ENCODE measurements around the gene METTL1.
A peak's percentile ranks its signal among the peaks of the same experiment; 100 is the strongest.

Gene METTL1

DNA sequence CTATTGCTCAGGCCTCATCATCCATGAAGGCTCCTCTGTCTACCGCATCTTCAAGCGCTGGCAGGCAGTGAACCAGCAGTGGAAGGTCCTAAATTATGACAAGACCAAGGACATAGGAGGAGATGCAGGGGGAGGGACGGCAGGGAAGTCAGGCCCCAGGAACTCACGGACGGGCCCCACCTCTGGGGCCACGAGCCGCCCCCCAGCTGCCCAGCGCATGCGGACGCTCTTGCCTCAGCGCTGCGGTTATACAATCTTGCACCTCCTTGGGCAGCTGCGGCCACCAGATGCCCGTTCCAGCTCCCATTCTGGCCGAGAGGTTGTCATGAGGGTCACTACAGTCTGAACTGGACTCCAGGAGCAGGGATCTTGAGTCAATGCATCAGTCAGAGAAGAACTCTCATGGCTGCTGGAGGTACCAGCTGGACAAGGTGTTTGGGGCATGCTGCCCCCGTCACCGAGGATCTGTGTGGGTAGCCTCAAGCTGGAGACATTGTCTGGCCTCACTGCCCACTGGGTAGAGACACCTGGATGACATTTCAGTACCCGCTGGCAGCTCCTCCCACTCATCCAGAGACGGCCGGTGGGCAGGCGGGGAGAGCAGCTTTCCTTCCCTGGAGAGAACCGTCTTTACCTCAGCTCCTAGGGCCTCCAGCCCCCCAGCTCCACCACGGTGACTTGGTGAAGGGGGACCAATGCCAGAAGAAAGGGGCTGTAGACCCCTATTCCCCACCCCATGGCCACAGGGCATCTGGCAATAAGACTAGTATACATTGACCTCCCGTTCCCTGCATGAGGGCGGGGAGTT, 13.1 kb downstream of the METTL1 start:
- DNase-seq: no peak
- intact Hi-C loops (cut with DNase I): no loop called here

DNA sequence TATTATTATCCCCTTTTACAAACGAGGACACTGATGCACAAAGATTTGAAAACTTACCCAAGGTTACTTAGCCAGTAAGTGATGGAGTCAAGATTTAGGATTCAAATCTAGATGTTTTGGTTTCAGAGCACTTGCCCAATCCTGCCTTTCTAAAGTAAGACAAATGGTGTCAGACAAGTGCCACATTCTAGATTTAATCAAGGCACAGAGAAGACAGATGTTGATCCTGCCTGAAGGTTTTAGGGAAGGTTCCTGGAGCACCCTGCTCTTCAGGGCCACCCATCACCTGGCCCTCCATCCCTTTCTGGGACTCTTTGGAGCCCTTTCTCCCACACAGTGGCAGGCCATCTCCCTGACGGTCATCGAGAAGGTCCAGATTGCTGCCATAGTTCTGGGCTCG, 14.1 kb downstream of the METTL1 start:
- intact Hi-C loops (cut with DNase I): no loop called here
- no peak for DNase-seq

DNA sequence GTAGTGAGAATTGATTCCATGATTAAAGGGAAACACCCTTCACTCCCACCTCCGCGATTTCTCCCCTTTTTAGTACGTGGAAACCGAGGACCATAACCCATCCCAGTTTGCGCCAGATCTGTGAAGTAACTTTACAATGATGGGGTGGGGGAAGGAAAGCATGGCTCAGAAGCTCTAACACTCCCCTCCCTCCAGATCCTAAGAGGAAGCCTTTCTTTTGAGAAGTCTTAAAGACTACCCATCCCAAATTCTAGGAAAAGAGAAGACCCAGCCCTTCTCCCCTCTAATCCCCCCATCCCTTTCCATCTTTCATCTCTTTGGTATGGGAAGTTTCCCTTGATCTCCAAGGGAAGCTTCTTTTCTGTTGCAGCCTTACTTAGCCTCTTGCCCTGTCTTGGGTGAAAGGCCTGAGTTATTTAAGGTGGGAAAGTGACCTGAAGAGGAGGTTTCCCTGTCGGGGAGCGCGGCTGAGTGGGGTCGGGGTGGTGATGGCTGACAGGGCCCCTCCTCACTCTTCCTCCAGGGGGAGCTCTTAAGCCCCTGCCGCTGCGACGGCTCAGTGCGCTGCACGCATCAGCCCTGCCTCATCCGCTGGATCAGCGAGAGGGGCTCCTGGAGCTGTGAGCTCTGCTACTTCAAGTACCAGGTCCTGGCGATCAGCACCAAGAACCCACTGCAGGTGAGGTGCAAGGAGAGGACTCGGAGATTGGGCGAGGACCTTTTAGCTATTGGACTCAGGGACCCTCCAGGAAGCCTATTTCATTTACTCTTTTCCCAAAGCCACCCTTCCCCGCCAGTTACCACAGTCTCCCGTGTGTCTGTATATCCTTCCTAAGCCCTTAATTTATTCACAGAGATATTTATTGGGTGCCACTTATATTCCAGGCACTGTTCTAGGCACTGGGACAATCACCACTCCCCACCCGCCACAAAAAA, 15.2 kb downstream of the METTL1 start:
- DNase-seq: peak in 5 of 42 donors; percentile 28 to 60 (median 50)

DNA sequence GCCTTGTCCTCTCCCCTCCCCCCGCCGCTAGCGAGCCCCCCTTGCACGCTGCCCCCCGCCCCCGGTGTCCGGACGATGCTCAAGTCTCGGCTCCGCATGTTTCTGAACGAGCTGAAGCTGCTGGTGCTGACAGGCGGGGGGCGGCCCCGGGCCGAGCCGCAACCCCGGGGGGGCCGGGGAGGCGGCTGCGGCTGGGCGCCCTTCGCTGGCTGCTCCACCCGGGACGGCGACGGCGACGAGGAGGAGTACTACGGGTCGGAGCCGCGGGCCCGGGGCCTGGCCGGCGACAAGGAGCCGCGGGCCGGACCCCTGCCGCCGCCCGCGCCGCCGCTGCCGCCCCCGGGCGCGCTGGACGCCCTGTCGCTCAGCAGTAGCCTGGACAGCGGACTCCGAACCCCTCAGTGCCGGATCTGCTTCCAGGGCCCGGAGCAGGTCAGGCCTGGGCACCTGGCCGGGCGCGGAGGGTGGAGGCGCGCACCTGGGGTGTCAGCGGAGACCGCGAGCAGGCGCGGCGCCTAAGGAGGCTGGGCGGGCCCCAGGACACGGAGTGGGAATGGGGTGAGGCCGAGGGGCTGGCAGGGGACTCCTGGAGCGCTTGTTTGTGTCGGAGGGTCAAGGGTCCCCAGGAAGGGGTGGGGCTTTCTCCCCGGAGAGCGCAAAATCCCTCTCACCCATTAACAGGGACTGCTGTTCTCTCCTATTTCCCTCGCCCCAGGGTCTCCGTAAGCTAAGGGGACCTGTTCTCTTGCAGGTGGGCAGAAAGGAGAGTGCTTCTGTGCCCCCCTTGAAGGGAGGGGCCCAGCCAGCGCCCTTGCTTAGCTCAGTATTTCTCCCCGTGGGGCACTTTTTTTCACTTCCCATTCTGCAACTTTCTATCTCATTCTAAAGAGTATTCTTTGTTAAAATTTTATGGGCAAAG, 16.2 kb downstream of the METTL1 start:
- DNase-seq: peak in 15 of 42 donors; percentile 11 to 58 (median 38)
- intact Hi-C loops (cut with DNase I): no loop called here

More for the DNA sequence above, 15.2 kb downstream of the METTL1 start:
- intact Hi-C loops (cut with DNase I): no loop called here

DNA sequence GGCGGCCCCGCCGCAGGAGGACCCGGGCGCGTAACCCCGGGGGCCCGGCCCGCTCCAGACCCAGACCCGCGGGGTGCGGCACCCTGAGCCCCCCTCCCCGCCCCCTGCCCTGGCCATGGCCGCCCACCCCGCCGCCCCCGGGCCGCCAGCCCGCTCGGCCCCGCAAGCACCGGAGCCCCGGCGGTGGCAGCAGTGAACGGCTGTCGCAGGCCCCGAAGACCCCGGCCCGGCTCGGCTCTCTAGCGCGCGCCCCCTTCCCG, 16.8 kb downstream of the METTL1 start:
- DNase-seq: no peak

DNA sequence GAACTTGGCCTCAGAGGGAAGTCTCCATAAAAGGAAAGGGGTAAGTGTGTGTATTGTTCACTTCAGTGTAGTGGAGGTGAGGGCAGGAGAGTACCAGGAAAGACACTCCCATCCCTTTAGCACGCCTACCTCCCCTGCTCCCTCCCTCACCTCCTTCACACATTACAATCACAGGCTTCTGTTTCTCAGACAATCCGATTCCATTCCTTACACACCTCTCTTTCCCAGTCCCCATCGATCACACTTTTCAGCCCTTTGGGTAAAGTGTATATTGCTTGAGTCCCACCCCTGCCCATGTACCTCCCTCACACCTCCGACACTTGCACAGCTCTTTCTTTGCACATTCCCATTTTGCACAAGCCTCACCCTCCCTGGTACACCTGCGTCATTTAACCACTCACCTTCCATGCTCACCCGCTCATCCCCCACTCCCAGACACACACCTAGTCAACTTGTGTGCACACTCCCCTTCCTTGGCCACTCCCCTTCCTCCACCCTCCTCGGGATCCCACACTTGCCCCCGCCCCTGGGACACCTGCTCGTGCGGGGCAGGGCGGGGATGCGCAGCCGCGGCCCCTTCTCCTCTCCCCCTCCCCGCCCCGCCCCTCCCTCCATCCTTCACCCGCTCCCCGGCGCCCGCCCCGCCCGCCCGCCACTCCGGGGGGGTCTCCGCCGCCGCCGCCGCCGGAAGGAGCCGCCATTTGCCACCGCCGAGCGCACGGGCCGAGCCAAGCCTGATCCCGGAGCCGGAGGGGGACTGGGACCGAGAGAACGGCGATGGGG, 17.3 kb downstream of the METTL1 start, which contains the start of gene MARCHF9:
Gene MARCHF9 (plus strand): TSS at position 693 of the 783 bp plus-strand sequence. CDS start 426 bp downstream, outside the sequence.
- intact Hi-C loops (cut with DNase I): no loop called here
- DNase-seq: peak; percentile 39 to 91 (median 75)

More for the DNA sequence above, 16.8 kb downstream of the METTL1 start:
- intact Hi-C loops (cut with DNase I): no loop called here

DNA sequence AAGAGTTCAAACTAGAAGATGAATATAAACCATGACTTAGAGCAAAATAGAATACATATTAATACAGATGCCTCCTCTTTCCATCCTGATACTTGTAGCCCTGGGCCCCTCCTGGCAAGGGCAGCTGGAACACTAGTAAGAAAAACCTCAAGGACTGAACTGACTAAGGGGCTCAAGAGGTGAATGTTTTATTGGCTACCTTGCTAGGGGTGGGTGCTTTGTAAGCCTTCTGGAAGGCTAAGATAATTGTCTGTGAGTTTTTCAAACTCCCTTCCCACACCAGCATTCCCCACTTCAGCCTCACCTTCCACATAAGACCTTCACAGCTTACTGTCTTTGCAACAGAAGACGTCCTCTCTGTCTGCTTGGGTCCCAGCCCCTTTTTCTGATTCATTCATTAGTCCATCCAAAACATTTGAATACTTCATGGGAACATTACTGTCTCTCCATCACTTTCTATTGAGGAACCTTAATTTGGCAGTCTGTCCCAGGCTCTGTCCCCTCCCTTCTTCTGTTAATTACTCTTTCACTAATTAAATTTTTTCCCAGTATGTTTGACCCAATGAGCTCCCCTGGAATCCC, 18.1 kb downstream of the METTL1 start:
- intact Hi-C loops (cut with DNase I): no loop called here
- no peak for DNase-seq

DNA sequence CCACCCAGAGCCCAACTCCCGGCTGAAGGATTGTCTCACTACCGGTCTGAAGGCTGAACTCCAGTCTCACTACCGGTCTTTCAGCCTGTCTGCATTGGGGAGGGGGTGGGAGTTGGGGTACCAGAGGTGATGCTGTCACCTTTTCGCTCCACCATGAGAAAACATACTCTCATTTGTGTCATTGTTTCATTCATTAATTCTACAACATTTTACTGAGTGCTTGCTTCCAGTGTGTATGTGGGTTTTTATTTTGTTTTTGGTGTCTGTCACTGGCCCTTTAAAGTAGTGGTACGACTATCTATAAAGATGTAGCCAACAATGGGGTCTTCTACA, 19.3 kb downstream of the METTL1 start:
- no peak for DNase-seq
- intact Hi-C loops (cut with DNase I): no loop called here

DNA sequence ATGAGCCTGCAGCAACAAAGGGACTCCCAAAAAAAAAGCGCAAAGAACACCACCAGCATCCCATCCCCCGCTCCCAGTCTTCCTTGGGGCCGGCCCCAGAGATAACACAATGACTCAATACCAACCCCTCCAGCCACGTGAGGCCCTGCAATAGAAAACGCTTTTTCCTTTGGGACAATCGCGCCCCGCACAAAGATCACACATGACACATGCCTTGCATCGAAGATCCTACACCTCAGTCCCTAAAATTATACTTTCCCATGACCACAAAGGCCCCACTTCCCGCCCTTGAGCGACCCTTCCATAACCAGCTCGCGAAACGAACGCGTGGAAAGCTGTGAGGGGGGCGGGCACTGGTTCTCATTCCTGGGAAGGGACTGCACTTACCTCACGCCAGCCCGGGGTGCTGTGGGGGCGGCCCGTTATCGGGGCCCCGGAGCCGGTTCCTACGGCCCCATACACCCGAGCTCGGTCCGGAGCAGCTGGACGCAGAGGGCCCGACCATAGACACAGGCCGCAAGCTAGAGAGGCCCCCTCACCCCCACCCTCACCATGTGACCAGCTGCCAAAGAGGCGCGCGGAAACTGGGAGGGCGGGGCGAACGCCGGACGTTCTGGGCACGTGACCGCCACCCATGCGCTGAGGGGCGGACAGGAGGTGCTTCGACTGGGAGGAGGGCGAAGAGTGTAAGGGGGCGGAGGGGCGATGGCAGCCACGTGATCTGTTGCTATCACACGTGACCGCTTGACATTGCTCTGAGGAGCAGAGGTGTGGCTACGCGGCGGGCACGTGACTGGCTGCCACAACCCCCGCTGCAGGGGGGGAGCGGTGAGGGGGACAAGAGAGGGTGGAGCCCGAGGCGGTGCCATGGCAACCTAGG, 19.9 kb downstream of the METTL1 start, which contains the start of gene CDK4:
Gene CDK4 (minus strand): TSS at position 523 of the 880 bp plus-strand sequence. CDS start 593 bp downstream, outside the sequence.
- DNase-seq: peak; percentile 99 to 100 (median 100)
- intact Hi-C loops (cut with DNase I): no loop called here

DNA sequence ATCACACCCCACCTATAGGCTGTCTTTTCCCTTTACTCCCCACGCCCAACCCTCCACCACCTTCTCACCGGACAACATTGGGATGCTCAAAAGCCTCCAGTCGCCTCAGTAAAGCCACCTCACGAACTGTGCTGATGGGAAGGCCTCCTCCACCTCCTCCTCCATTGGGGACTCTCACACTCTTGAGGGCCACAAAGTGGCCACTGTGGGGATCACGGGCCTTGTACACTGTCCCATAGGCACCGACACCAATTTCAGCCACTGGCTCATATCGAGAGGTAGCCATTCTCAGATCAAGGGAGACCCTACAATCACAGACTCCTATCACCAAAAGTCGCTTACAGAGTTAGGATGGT, 20.5 kb downstream of the METTL1 start:
- intact Hi-C loops (cut with DNase I): no loop called here
- no peak for DNase-seq

DNA sequence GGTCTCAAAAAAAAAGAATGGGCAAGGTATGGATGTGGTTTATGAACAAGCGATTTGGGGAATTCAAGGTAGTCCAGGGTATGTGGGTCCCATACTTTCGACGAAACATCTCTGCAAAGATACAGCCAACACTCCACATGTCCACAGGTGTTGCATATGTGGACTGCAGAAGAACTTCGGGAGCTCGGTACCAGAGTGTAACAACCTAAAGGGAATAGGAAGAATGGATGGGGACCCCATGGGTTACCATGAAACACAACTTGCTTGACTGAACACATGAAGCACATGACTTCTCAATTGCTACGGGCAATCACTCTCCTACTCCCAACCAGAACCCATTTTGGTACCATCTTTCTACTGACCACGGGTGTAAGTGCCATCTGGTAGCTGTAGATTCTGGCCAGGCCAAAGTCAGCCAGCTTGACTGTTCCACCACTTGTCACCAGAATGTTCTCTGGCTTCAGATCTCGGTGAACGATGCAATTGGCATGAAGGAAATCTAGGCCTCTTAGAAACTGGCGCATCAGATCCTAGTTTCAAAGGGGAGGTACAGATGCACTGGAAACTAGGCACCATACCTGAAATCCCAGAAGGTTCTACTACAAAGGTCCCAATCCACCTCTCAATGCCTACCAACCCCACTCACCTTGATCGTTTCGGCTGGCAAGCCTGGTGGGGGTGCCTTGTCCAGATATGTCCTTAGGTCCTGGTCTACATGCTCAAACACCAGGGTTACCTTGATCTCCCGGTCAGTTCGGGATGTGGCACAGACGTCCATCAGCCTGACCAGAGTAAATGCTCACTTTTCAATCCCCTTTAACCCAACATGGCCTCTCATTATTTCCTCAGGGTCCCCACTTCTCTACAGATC, 21.1 kb downstream of the METTL1 start:
- DNase-seq: no peak
- intact Hi-C loops (cut with DNase I): no loop called here

DNA sequence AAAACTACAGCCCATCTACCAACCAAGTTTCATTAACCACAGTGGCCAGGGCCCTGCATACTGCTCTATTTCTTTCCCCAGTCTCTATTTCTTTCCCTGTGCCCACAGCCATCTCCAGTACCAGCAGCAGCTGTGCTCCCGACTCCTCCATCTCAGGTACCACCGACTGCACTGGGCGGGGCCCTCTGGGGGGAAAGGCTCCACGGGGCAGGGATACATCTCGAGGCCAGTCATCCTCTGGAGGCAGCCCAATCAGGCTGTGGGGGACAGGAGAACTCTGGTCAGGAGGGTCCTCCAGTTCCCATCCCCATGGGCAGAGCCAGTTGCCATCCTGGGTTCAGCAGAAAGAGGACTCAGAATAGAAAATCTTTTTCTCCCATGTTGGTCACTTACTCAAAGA, 22.8 kb downstream of the METTL1 start:
- no peak for DNase-seq
- intact Hi-C loops (cut with DNase I): loop anchor here (10.0 kb wide), 1 partner anchor 54 kb away; the partner anchor contains the start of gene OS9

DNA sequence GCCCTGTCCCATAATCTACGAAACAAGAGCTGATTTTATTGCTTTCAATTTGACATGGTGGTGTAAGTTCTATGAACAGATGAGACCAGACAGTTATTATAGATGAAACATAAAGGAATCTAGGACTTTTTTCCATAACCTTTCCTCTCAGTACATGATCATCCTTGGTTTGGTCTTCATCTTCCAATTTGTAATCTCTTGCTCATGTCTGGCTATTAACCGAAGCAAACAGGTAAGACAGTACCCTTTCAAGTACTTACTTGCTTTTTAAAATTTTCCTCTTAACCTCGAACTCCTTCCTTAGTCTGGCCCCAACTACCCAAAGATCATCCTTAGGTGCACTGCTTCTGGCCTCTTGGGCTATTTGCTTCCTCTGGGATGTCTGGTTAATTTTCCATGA, 25.9 kb downstream of the METTL1 start:
- no peak for DNase-seq
- intact Hi-C loops (cut with DNase I): loop anchor here (10.0 kb wide), 1 partner anchor 51 kb away; the partner anchor contains the start of gene OS9

DNA sequence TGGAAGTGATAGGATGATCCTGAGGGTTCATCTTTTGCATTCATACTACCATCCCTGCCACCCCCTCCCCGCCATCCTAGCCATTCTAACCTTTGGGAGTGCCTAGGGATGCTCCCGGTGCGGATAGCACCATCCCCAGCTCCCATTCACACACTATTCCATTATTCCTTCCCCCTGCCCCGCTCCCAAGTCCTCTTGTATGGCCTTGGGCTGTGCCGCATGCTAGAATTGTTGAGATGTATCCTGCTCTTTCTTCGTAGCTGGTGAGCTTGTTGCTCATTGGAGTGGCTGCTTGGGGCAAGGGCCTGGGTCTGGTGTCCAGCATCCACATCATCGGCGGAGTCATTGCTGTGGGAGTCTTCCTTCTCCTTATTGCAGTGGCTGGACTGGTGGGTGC, 26.4 kb downstream of the METTL1 start:
- intact Hi-C loops (cut with DNase I): loop anchor here (10.0 kb wide), 1 partner anchor 51 kb away; the partner anchor contains the start of gene OS9

DNA sequence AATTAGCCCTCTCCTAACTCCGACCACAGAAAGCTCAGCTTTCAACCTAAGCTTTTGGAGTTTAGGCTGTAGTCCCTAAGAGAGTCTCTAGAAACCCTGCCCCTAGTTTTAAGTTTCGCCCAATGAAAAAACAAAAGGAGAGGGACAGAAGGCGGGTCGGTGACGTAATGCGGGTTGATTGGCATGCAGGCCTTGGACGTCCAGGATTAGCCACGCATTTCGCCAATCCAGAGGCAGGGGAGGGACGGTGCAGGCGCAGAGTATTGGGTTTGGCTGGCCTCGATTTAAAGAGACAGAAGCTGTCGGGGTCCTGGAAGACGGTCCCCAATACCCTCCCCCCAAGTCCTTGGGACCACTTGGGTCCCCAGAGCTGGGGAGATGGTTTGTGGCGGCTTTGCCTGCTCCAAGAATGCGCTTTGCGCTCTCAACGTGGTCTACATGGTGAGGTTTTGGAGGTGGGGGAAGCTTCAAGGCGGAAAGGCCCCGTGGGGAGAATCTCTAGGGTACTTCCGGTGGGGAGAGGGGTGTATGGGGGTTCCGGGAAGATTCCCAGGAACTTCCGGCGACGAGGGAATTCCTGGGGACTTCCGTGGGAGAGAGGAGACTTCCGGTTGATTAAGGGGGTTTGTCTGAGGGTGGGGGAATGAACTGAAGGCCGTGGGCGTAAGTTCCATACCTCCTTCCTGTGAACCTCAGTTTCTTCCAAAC, 27.0 kb downstream of the METTL1 start, which contains the start of gene TSPAN31:
Gene TSPAN31 (plus strand): TSS at position 263 of the 708 bp plus-strand sequence. CDS start 116 bp downstream, at position 379.
- DNase-seq: peak; percentile 96 to 100 (median 98)
- intact Hi-C loops (cut with DNase I): loop anchor here (10.0 kb wide), 1 partner anchor 50 kb away; the partner anchor contains the start of gene OS9

More for the DNA sequence above, 26.4 kb downstream of the METTL1 start:
- DNase-seq: no peak
